ENCODE measurements around the gene SLC15A4.
A peak's percentile ranks its signal among the peaks of the same experiment; 100 is the strongest.
"Not testable (repeated sequence)": the region's sequence is repeated elsewhere in the genome, so short reads cannot be mapped to it uniquely, and the experiment has no call there.

The SLC15A4 gene

GRCh38 chr12:128823916-128824839 is at the start of gene SLC15A4:
Gene SLC15A4 (minus strand): TSS chr12:128823958. CDS start chr12:128823943, 15 bp downstream.
- DNase-seq: peak; percentile 98

GRCh38 chr12:128872303-128872702 is 48.5 kb upstream of the SLC15A4 start:
- no peak for DNase-seq

GRCh38 chr12:128871516-128871892 is 47.7 kb upstream of the SLC15A4 start:
- no peak for DNase-seq

- DNase-seq: no peak
Observed at GRCh38 chr12:128867466-128867865, 43.7 kb upstream of the SLC15A4 start.

- no peak for DNase-seq
Observed at GRCh38 chr12:128864516-128865186, 40.9 kb upstream of the SLC15A4 start.

- no peak for DNase-seq
Observed at GRCh38 chr12:128863957-128864356, 40.2 kb upstream of the SLC15A4 start.

- DNase-seq: no peak
Observed at GRCh38 chr12:128861226-128862016, 37.7 kb upstream of the SLC15A4 start.

GRCh38 chr12:128859311-128859710 is 35.6 kb upstream of the SLC15A4 start:
- DNase-seq: no peak

- no peak for DNase-seq
Observed at GRCh38 chr12:128857133-128857763, 33.5 kb upstream of the SLC15A4 start.

GRCh38 chr12:128856791-128857078 is 33.0 kb upstream of the SLC15A4 start:
- DNase-seq: no peak

- peak; percentile 33 for DNase-seq
Observed at GRCh38 chr12:128856035-128856790, 32.5 kb upstream of the SLC15A4 start.

- DNase-seq: no peak
Observed at GRCh38 chr12:128853600-128854197, 29.9 kb upstream of the SLC15A4 start.

GRCh38 chr12:128852885-128853599 is 29.3 kb upstream of the SLC15A4 start, which contains the start of gene GLT1D1:
Gene GLT1D1 (plus strand): TSS chr12:128853478. CDS start chr12:128853582, 104 bp downstream.
- no peak for DNase-seq

GRCh38 chr12:128852026-128852698 is 28.4 kb upstream of the SLC15A4 start:
- DNase-seq: no peak

- not testable (repeated sequence) for DNase-seq
Observed at GRCh38 chr12:128851429-128851828, 27.7 kb upstream of the SLC15A4 start.

GRCh38 chr12:128850400-128850799 is 26.6 kb upstream of the SLC15A4 start:
- DNase-seq: no peak

GRCh38 chr12:128849806-128850205 is 26.0 kb upstream of the SLC15A4 start:
- not testable (repeated sequence) for DNase-seq

- no peak for DNase-seq
Observed at GRCh38 chr12:128848371-128848770, 24.6 kb upstream of the SLC15A4 start.

- not testable (repeated sequence) for DNase-seq
Observed at GRCh38 chr12:128846671-128847070, 22.9 kb upstream of the SLC15A4 start.

GRCh38 chr12:128844031-128844635 is 20.4 kb upstream of the SLC15A4 start:
- peak; percentile 44 for DNase-seq
